Cardiac septum (tissue), 1 donor: ENCODE results near the gene MXD4. TPM values are rescaled to one million over a fixed set of nuclear protein-coding genes. Genes with fewer than 3 reads are reported as not detected.
"Not testable (repeated sequence)": the region's sequence is repeated elsewhere in the genome, so short reads cannot be mapped to it uniquely, and the experiment has no call there.

Experiments used
- DNase-seq: peaks from one replicate; pipeline ENCODE4 v3.0.0-alpha.2; 2020; ENCODE audit warnings: low spot score
- intact Hi-C: fragments of 100-400 bp; cut with DNase I; formaldehyde crosslinking; loops from one replicate; pipeline ENCODE4 v1.14.0; 2022
- total RNA-seq: library from RNA; stranded (reverse); fragmentation: NEBNext Ultra II Directional; extraction: Animal tissue kit (Norgen Biotek cat#: 25700); gene quantifications from one replicate; pipeline ENCODE4 v1.2.1, GENCODE V29; 2021
- donor health status: DM: no; HTN: no; CAD: no.

MXD4 gene
- total RNA-seq, 1 donor from 2014 or later: 37.9 TPM

DNA sequence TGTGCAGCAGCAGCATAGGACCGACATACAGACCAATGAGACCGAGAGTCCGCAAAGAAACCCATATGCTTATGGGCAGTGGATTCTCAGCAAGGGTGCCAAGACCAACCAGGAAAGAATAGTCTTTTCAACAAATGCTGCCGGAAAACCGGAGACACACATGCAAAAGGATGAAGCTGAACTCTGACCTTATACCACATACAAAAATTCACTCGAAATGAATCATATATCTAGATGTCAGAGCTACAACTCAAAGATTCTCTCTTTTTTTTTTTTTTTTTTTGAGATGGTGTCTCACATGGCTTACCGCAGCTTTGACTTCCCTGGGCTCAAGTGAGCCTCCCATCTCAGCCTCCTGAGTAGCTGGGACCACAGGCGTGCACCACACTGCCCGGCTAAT is 16.0 kb upstream of the MXD4 start:
- DNase-seq: no peak
- intact Hi-C loops: no loop called here

DNA sequence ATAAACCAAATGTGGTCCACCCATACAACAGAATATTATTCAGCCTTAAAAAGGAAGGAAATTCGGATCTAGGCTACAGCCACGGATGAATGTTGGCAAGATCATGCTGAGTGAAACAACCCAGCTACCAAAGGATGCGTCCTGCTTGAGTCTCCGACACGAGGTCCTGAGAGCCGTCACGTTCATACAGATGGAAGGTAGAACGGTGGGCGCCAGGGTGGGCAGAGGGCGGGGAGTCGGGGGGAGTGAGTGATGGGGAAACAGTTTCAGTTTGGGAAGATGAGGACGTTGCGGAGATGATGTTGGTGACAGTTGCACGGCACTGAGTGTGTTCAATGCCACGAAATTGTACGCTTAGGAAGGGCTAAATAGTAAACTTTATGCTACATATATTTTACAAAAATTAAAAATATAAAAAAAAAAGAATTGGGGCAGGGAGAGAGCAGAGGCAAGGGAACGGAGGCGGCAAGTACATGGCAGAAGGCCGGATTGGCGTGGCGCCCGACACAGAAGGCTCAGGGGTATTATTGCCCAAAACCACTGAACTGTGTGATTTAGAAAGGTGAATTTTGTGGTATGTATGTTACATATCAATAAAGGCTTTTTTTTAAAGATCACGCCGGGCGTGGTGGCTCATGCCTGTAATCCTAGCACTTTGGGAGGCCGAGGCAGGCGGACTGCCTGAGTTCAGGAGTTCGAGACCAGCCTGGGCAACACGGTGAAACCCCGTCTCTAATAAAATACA is 14.8 kb upstream of the MXD4 start:
- no peak for DNase-seq

DNA sequence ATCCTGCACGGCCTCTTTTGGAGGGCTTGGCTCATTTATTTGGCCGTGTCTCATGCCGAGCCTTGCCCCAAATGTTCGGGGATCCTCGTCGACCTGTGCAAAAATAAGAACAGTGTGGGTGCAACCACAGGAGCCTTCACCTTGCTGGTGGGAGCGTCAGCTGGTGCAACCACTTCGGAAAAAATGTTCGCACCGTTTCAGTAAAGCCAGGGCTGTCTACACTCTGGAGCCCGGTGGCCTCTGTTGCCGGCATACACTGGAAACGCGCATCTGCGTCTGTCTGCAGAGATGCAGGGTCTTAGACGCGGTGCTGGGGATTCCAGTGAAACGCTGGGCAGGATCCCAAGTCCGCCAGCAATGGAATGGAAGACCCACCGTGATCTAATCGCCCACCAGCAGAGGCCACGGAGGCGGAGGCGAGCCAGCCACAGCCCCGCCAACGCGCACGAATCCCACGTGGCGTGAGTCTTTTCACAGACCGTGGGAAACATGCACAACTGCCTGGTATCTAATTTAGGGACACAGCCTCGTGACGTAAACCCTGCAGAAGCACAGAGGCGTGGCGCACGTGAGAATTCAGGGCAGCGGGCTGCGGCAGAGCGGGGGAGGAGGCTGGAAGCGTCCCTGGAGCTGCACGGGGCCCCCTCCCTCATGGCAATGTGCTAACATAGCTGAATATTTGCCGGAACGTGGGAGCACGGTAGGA is 13.8 kb upstream of the MXD4 start:
- intact Hi-C loops: no loop called here
- DNase-seq: no peak

More for the DNA sequence above, 14.8 kb upstream of the MXD4 start:
- intact Hi-C loops: no loop called here

DNA sequence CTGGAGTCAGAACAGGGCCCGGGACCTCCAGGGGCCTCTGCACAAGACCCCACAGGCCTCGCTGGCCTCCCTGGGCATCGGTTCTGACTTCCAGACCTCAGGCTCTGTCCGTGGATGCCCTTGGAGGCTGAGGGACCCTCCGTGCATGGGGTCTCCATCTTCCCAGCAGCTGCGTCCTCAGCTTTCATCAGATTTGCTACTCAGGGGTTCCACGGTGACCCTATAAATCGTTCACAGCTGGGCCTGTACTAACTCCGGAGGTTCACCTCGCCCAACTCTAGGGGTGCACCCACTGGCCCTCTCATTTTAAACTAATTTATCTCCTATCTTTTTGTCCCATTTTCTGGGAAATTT is 13.1 kb upstream of the MXD4 start:
- DNase-seq, intact Hi-C loops: not testable (repeated sequence)

DNA sequence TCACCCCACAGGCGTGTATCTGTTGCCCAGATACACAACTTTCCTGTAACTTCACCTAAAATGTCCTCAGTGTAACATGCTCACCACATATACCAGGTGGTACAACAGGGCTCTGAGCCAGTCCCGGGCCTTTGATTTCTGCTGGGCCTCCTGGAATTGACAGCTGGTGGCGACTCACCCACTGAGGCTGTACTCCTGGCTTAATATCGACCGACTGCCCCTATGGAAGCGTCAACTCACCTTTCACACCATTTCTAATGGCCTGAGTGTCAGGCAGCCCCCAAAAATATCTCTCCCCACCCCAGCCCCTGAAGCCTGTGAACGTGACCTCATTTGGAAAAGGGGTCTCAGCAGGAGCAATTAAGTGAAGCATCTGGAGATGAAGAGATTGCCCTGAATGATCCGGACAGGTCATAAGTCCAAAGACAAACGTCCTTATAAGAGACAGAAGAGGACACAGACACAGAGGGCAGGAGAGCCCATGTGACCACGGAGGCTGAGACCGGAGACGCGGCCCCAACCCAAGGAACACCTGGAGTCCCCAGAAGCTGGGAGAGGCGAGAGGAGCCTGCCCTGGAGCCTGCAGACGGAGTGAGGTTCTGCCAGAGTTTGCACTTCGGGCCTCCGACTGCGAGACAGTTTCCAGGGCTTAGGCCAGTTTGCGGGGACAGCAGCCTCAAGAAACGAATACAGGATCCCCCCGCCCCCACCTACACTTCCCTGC is 12.6 kb upstream of the MXD4 start:
- DNase-seq: no peak
- intact Hi-C loops: no loop called here

DNA sequence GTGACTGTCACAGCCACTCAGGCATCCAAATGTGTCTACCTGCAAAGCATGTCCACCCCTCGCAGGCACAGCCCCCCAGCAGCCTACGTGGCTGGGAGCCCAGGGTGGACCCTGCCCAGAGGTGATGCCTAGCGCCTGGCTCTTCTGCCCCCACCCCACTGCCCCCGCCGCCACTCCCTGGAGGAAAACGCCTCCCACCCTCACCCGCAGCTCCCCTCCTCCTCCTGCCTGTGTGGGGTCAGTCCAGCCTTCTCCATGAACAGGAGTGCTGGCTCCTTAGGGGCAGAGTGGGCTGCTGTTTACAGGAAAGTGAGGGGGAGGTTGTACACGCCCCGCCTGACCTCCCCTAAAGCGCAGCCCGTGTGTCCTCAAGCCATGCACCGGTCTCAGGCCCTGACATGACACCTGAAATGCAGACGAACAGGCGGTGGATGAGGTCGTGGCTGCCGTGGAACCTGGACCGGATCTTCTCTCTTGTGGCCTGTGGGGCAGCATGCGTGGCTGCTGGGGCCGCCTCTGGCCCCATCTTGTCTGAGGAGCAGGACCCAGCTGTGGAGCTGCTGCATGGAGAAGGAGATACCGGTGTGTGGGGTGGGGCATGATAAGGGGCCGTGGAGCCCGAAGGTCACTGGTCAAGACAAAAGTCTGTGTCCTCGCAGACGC is 11.9 kb upstream of the MXD4 start:
- intact Hi-C loops: no loop called here
- DNase-seq: no peak

DNA sequence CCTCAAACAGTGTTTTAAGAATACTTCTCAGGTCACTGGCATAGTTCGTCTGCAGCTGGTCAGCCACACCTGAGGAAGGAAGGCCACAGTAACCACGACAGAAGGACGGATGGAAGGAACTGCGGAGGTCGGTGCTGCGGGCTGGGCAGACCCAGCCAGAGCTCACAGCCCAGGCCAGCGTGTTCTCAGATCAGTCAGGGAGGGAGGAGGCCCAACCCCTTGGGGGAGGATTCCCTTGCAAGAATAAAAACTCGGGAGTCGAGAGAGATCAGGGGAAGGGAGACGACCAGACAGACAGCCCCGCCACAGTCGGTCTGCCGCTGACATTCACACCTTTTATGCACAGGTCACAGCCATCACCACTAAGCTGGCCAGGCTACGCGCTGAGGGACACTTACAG is 11.3 kb upstream of the MXD4 start:
- intact Hi-C loops: no loop called here
- no peak for DNase-seq

DNA sequence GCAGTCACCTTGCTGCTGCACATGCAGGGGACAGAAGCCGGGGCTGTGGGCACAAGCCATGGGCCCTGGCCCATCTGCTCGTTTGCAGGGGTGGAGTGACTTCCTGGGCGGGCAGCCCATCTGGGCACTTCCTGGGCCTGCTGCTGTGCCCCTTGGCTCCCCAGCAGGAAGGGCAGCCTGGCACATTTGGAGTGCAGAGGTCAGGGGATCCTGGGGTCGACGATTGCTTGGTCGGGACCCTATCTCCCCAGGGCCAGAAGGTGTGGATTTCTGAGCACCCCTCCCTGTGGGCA is 10.9 kb upstream of the MXD4 start:
- DNase-seq: no peak
- intact Hi-C loops: no loop called here

DNA sequence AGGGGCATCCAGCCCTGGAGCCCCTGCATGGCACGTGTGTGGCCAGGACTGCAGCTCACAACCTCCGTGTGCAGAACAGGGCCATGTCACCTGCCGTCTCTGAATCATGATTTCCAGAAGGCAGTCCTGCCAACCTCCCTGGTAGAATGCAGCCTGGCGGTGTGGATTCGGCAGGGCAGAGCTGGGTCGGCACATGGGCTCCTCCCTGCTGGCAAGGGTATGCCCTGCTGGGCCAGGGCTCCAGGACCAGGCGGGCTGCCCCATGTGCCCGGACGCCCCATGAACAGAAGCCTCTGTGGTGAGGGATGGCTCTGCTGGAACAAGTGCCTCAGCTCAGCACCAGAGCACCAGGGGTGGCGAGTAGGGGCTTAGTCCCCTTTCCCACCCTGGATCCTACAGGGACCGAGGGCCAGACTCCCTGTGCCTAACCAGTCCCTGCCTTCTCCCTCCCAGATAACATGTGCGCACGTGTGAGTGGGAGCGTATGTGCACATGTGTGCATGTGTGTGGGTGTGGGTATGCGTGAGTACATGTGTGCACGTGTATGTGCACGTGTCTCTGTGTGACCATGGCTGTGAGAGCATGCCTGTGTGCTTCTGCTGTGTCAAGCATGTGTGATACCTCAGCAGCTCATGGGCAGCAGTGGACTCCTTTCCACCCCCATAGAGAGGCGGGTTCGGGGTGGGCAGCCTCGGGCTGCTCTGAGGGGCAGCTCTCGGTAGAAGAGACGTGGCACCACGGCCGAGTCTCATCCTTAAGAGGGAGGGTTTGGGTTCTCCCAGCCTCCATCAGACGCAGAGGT is 10.3 kb upstream of the MXD4 start:
- intact Hi-C loops: no loop called here
- DNase-seq: no peak

DNA sequence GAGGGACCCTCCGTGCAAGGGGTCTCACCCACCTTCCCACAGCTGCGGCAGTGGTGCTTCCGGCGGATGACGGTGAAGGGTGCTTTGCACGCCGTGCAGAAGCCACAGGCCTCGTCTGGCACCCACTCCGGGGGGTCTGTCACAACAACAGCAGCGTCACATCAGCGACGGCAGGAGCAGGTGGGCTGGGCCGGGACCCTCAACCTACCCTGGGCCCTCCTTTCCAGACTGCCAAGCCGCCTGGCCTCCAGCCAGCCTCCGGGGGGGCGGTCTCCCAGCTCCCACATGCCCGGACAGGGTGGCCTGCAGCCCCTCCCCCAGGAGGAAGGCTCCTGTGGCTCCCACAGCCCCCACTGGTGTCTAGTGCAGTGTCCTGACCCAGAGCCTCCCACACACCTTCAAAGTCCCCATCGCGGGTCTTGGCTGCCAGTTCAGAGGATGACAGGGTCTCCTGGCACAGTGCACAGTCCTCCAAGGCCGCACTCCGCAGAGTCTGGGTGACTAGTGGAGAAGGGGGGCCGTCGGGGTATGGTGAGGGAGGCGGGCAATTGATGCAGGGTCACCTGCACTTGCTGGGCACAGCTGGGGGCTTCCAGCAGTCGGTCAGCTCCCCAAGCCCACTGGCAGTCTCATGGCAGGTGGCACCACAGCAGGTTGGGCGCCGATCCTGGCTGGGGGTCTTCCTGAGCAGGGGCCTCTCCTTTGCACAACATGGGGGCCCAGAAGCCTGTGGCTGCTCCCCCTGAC is 9.5 kb upstream of the MXD4 start:
- no peak for DNase-seq
- intact Hi-C loops: no loop called here

DNA sequence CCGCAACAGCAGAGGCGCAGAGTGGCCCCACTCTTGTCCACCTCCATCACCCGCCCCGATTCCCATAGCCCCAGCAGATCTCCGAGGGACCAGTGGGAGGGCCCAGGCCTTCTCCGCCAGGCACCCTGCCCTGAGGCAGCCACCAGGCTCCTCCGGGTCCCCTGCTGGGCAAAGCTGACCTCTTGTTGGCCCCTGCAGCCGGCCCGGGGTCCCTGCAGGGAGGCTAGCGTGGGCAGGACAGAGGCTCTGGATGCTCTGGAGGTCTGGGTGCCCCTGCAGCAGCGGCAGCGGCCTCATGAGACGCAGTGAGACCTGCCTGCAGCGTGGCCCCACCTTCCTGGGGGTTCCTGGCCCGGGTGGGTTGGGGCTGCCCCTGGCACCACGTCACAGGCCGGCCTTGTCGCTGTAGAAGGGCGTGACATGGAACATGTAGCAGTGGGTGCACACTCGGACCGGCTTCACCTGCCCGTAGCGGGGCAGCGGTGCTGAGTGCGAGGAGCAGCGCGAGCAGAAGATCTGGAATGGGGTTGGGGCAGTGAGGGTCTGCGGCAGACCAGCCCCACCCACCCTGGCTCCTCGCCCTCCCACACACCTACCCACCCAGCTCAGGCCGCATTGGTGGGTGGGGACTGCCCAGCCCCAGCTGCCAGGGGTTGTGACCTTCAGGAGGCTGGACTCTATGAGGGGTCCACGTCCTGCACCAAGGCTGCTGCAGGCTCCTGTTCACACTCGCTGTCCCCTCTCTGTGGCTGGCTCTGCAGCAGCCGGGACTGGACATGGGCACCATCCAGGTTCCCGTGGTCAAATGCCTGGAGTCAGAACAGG is 8.6 kb upstream of the MXD4 start:
- intact Hi-C loops: no loop called here

DNA sequence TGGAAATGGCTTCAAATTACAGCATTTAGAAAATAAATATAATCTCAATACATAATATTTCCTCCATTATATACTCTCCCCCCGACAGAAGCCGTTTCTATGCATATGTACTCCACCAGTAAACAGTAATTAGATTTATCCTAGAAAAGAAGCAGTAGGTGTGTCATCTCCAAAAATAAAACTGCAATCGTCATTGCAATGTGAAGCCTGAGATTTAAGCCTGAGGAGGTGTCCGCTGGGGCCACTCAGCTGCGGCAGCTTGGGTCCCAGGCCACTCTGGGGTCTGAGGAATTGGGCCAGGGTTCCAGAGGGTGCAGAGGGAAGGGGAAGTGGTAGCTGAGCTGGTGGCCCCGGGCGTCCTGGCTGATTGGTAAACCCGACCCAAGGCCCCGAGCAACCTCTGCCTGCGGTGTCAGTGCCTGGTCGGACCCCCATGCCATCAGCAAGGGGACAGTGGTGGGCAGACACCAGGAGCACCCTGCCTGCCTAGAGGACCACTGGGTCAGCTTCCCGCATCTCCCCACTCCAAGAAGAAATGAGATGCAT is 7.8 kb upstream of the MXD4 start:
- intact Hi-C loops: loop anchor here (5.0 kb wide), 1 partner anchor 83 kb away; no protein-coding TSS in a partner anchor
- no peak for DNase-seq

More for the DNA sequence above, 8.6 kb upstream of the MXD4 start:
- no peak for DNase-seq

DNA sequence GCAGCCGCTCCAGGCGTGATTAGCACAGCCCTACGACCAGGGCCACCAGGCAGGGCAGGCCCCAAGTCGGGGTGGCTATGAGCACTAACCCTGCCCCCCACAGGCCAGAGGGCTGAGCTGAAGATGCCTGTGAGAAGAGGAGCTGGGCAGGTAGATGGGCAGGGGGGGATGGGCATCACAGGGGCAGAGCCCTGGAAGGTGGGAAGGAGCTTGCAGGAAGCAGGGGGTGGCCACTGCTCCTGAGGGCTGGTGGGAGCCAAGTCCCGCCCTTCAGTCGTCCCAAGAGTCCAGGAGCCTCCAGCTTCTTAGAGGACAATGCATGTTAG is 7.3 kb upstream of the MXD4 start:
- no peak for DNase-seq
- intact Hi-C loops: loop anchor here (5.0 kb wide), 1 partner anchor 83 kb away; no protein-coding TSS in a partner anchor

DNA sequence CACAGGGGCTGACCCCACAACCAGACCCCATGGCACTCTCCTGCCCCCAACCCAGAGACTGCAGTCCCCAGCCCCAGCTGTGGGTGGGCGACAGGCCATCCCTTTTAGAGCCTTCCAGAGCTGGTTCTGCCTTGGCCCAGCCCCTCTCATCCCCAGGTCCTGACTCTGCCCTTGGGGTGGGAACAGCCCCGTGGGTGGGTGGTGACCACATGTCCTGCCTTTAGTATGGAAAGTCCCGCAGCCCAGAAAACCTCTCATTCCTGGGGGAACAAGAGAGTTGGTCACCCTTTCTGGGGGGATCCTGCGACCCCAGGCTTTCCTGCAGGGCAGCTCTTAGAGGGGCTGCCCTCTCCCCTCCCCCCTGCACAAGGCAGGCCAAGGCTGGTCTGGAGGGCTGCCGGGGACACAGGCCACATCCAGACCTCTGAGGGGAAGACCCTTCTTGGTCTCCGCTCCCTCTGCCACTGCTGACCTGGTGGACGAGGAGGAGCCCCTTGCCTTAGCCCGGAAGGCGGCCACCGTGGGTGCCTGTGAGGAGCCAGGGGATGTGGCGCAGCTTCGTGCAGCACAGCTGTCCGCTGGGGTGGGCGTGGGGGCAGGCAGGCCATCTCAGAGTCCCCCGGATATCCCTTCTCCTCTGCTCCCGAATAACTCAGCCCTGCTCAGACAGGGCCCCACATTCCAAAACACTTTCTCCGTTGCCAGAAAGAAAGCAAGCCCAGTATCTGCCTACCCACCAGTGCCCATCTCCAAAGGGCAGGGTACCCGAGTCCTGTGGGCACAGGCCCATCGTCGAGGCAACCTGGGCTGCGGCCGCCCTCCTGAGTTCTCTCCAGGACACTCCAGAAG is 6.7 kb upstream of the MXD4 start:
- intact Hi-C loops: loop anchor here (5.0 kb wide), 1 partner anchor 84 kb away; no protein-coding TSS in a partner anchor

DNA sequence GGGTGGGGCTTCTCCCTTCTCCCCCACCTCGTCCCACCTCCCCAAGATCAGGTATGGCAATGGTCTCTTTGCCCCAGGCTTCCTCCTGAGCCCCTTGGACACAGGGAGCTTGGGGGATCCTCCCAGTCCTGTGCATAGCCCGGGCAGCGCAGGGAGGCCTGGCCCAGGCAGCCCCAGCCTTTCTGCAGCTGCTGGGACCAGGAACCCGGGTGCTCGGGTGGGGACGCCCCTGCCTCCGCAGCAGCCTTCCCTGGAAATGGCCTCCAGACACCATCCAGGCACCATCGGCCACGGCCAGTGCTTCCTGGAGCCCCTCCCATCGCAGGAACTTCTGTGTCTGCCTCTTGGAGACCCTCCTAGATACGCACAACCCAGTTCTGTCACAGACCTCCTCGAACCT is 5.9 kb upstream of the MXD4 start:
- intact Hi-C loops: loop anchor here (2.0 to 5.0 kb wide), 2 partner anchors 84 to 145 kb away; no protein-coding TSS in a partner anchor
- no peak for DNase-seq

More for the DNA sequence above, 6.7 kb upstream of the MXD4 start:
- DNase-seq: no peak

DNA sequence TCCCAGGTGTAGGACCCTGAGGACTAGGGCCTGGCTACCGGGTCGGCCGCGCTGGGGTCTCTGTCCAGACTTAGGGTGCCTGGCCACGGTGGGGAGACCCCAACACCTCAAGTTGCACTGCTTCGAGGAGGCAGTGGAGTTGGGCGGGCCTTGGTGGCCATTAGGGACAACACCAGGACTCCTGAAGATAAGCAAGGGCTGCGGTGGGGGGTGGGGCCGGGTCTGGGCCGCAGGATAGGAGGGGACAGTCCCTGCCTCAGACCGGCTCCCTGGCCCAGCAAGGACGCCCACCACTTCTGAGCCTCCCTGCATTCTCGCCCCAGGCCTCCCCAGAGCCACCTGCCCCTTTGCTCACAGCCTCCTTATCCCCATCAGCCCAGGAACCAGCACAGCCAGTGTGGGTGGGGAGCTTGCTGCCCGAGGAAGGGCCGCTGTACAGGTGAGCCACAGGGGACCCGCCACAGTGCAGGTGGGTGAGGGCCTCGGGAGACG is 5.5 kb upstream of the MXD4 start:
- intact Hi-C loops: loop anchor here (2.0 to 5.0 kb wide), 2 partner anchors 85 to 145 kb away; no protein-coding TSS in a partner anchor
- no peak for DNase-seq
